ENCODE data around the gene PLB1. TPM values are rescaled to one million over a fixed set of nuclear protein-coding genes. Genes with fewer than 3 reads are reported as not detected.

Gene PLB1
- total RNA-seq, 4 donors from 2014 or later: 3.0 to 14.5 (median 10.5) TPM

- H3K9me3 ChIP-seq: no peaks in the 10 kb centered on the region
- no peak for ATAC-seq
- no peaks in the 10 kb centered on the region for H3K4me1 ChIP-seq
- TF ChIP-seq POLR2AphosphoS5 (IDR thresholded peaks at IDR 0.05) (no peak), EP300 (IDR thresholded peaks at IDR 0.05) (no peak), POLR2A (IDR thresholded peaks at IDR 0.05) (no peak), CTCF (IDR thresholded peaks at IDR 0.05) (no peak)
- H3K27me3 ChIP-seq: no peaks in the 10 kb centered on the region
- 44 to 59% methylated on average over 3 of the region's 3 CpGs for WGBS, 2 donors (ENCODE audit: low coverage in 1 of 2)
- no peaks in the 10 kb centered on the region for H3K36me3 ChIP-seq
- no peak overlapping the region for H3K27ac ChIP-seq
- no peak overlapping the region for H3K4me3 ChIP-seq
Observed at GRCh38 chr2:28552045-28552823, 56.4 kb downstream of the PLB1 start.

- no peaks in the 10 kb centered on the region for H3K27me3 ChIP-seq
- no peaks in the 10 kb centered on the region for H3K9me3 ChIP-seq
- TF ChIP-seq POLR2A (IDR thresholded peaks at IDR 0.05) (no peak), CTCF (IDR thresholded peaks at IDR 0.05) (no peak), EP300 (IDR thresholded peaks at IDR 0.05) (no peak), POLR2AphosphoS5 (IDR thresholded peaks at IDR 0.05) (no peak)
- no peaks in the 10 kb centered on the region for H3K4me1 ChIP-seq
- H3K27ac ChIP-seq: no peak overlapping the region
- ATAC-seq: no peak
- 79 to 88% methylated on average over 3 to 4 of the region's 4 CpGs for WGBS, 2 donors (ENCODE audit: low coverage in 1 of 2)
- H3K4me3 ChIP-seq: no peak overlapping the region
- no peaks in the 10 kb centered on the region for H3K36me3 ChIP-seq
Observed at GRCh38 chr2:28556303-28556702, 60.4 kb downstream of the PLB1 start.

- H3K36me3 ChIP-seq: no peaks in the 10 kb centered on the region
- no peaks in the 10 kb centered on the region for H3K4me1 ChIP-seq
- no peak for TF ChIP-seq POLR2A (IDR thresholded peaks at IDR 0.05)
- TF ChIP-seq POLR2AphosphoS5 (IDR thresholded peaks at IDR 0.05): no peak
- no peak for TF ChIP-seq EP300 (IDR thresholded peaks at IDR 0.05)
- TF ChIP-seq CTCF (IDR thresholded peaks at IDR 0.05): no peak
- 72 to 74% methylated on average over 5 to 6 of the region's 6 CpGs for WGBS, 2 donors (ENCODE audit: low coverage in 1 of 2)
- H3K27ac ChIP-seq: no peak overlapping the region
- ATAC-seq: no peak
- no peaks in the 10 kb centered on the region for H3K27me3 ChIP-seq
- H3K9me3 ChIP-seq: no peaks in the 10 kb centered on the region
- no peak overlapping the region for H3K4me3 ChIP-seq
Observed at GRCh38 chr2:28557389-28558131, 61.7 kb downstream of the PLB1 start.

GRCh38 chr2:28558158-28558820, 62.4 kb downstream of the PLB1 start:
- Histone ChIP-seq H3K9me3 (no peaks in the 10 kb centered on the region), H3K27me3 (no peaks in the 10 kb centered on the region), H3K27ac (no peak overlapping the region), H3K36me3 (no peaks in the 10 kb centered on the region), H3K4me1 (no peaks in the 10 kb centered on the region), H3K4me3 (no peak overlapping the region)
- ATAC-seq: no peak
- no peak for TF ChIP-seq CTCF (IDR thresholded peaks at IDR 0.05)
- TF ChIP-seq POLR2AphosphoS5 (IDR thresholded peaks at IDR 0.05): no peak
- TF ChIP-seq POLR2A (IDR thresholded peaks at IDR 0.05): no peak
- TF ChIP-seq EP300 (IDR thresholded peaks at IDR 0.05): no peak
- 76 to 82% methylated on average over 3 to 5 of the region's 5 CpGs for WGBS, 2 donors (ENCODE audit: low coverage in 1 of 2)
